HUES48 (cell line): ENCODE measurements around the gene MATK.

Experiments
- H3K27ac ChIP-seq: one replicate; pipeline ENCODE4 v1.7.0; 2013; ENCODE audit warnings: low read depth, low read length, inconsistent platforms
- H3K27me3 ChIP-seq: 2 replicates; pipeline ENCODE4 v1.6.1; 2013; ENCODE audit warnings: mild to moderate bottlenecking, low read length; ENCODE audit not compliant: control insufficient read depth, insufficient read depth
- H3K36me3 ChIP-seq: 2 replicates; pipeline ENCODE4 v1.6.1; 2013; ENCODE audit warnings: low read length; ENCODE audit not compliant: control insufficient read depth, insufficient read depth
- H3K4me1 ChIP-seq: 2 replicates; pipeline ENCODE4 v1.6.1; 2013; ENCODE audit warnings: mild to moderate bottlenecking, low read length; ENCODE audit not compliant: control insufficient read depth, insufficient read depth
- H3K4me3 ChIP-seq: 2 replicates; pipeline ENCODE4 v1.5.1; 2013; ENCODE audit warnings: mild to moderate bottlenecking, low read depth, low read length
- H3K9ac ChIP-seq: 2 replicates; pipeline ENCODE4 v1.6.1; 2013; ENCODE audit warnings: mild to moderate bottlenecking, low read depth, low read length, moderate library complexity
- H3K9me3 ChIP-seq: 2 replicates; pipeline ENCODE4 v1.6.1; 2013; ENCODE audit warnings: low read length; ENCODE audit not compliant: control insufficient read depth, insufficient read depth

The MATK gene

GRCh38 chr19:3803114-3803888 lies 17.1 kb upstream of the MATK start:
- peaks cover 21% of the 10 kb centered on the region for H3K27me3 ChIP-seq
- peaks cover 5% of the 10 kb centered on the region; the same call in 1 of the 2 replicates for H3K4me1 ChIP-seq
- no peak overlapping the region for H3K9ac ChIP-seq
- H3K27ac ChIP-seq, result no peak overlapping the region
- no peaks in the 10 kb centered on the region for H3K36me3 ChIP-seq
- no peak overlapping the region for H3K4me3 ChIP-seq
- H3K9me3 ChIP-seq, result no peaks in the 10 kb centered on the region

DNA sequence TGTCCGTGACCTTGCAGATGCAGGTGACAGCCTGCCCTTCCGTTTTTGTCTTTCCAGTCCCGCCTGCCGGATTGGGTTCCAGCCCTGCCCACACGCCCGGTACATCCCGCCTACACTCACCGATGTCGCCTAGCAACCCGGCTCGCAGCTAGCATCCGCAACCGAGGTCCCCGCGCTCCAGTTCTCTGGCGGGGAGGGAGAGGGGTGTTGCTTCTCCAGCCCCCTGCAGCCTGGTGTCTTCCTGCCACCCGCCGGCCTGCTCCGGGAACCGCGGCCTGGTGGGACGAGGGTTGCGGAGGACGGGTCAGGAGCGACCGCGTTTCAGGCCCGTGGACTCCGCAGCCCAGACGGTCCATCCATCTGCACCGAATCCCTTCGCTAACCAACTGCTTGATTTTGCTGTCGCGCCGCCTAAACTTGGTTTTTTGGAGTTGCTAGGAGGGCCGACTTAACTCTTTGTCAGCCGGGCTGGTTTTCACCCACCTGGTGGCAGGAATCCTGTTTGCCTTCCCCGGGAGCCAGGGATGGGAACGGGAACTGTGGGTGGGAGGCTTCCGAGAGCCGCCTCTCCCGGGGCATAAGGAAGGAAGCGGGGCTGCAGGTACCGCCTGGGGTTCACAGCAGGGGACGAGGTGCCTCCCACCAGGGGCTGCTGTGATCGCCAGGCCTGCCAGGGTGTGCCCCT lies 15.4 kb upstream of the MATK start:
- Histone ChIP-seq H3K27ac (peak overlapping the region; percentile 50), H3K36me3 (no peaks in the 10 kb centered on the region), H3K27me3 (peaks cover 21% of the 10 kb centered on the region), H3K4me3 (peak overlapping the region; percentile 62), H3K9ac (no peak overlapping the region), H3K9me3 (no peaks in the 10 kb centered on the region), H3K4me1 (peaks cover 5% of the 10 kb centered on the region; the same call in 1 of the 2 replicates)

DNA sequence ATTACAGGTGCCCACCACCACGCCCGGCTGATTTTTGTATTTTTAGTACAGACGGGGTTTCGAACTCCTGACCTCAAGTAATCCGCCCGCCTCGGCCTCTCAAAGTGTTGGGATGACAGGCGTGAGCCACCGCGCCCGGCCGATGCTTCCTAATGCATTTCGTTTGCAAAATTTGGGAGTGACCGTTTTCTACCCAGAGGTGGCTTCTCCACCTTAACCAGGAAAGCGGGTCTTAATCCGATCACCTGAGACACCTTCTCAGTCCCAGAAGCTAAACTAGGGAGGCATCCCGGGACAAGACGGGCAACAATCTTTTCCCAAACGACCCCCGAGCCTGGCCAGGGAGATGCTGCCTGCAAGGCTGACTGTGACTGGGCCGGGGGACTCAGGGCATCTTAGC lies 14.8 kb upstream of the MATK start:
- Histone ChIP-seq H3K9me3 (no peaks in the 10 kb centered on the region), H3K27ac (no peak overlapping the region), H3K36me3 (no peaks in the 10 kb centered on the region), H3K27me3 (peaks cover 21% of the 10 kb centered on the region), H3K4me1 (peaks cover 5% of the 10 kb centered on the region; the same call in 1 of the 2 replicates), H3K9ac (no peak overlapping the region), H3K4me3 (peak overlapping the region; percentile 62)

- H3K36me3 ChIP-seq, result no peaks in the 10 kb centered on the region
- peaks cover 21% of the 10 kb centered on the region for H3K27me3 ChIP-seq
- no peaks in the 10 kb centered on the region for H3K9me3 ChIP-seq
- H3K9ac ChIP-seq, result no peak overlapping the region
- no peak overlapping the region for H3K27ac ChIP-seq
- no peak overlapping the region for H3K4me3 ChIP-seq
- H3K4me1 ChIP-seq, result peaks cover 5% of the 10 kb centered on the region; the same call in 1 of the 2 replicates
These were observed 12.0 kb upstream of the MATK start for GRCh38 chr19:3798137-3798536.

DNA sequence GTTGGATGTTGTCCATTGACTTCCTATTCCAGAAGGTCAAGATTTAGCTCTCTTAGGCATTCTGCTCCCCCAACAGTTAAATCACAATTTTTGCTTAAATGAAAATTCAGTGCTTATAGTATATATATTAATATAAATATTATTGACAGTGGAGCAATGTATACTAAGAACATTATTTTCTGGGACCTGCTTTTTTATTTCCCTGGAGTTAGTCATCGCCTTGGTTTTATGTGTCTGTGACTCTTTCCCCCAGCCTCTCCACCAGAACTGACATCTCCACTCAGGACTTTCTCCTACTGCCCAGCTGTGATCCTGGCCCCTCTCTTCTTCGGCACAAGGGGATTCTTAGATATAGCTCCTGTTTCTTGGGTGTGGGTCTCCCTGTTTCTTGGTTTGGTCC lies 10.2 kb upstream of the MATK start:
- Histone ChIP-seq H3K36me3 (no peaks in the 10 kb centered on the region), H3K4me3 (no peak overlapping the region), H3K9ac (no peak overlapping the region), H3K4me1 (no peaks in the 10 kb centered on the region), H3K27me3 (peaks cover 11% of the 10 kb centered on the region), H3K27ac (no peak overlapping the region), H3K9me3 (no peaks in the 10 kb centered on the region)

DNA sequence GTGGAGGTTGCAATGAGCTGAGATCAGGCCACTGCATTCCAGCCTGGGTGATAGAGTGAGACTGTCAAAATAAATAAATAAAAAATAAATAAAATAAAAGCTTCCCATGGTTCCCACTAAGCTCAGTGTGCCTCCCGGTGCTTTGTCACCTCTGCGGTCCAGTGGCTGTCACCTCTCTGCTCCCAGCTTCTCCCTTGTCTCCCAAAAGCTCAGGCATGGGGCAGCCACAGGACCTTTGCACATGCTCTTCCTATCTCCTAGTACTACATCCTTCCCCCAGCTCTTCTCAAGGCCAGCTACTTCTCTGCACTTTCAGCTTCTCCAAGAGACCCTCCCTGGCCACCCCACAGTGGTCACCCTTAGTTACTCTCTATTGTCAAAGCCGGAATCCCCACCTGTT lies 7.6 kb upstream of the MATK start:
- H3K4me1 ChIP-seq, result no peaks in the 10 kb centered on the region
- no peak overlapping the region for H3K4me3 ChIP-seq
- no peaks in the 10 kb centered on the region for H3K27me3 ChIP-seq
- no peaks in the 10 kb centered on the region for H3K9me3 ChIP-seq
- no peak overlapping the region for H3K9ac ChIP-seq
- H3K36me3 ChIP-seq, result no peaks in the 10 kb centered on the region
- no peak overlapping the region for H3K27ac ChIP-seq

- H3K4me3 ChIP-seq, result no peak overlapping the region
- H3K27ac ChIP-seq, result no peak overlapping the region
These were observed 5.9 kb upstream of the MATK start for GRCh38 chr19:3792114-3792513.

DNA sequence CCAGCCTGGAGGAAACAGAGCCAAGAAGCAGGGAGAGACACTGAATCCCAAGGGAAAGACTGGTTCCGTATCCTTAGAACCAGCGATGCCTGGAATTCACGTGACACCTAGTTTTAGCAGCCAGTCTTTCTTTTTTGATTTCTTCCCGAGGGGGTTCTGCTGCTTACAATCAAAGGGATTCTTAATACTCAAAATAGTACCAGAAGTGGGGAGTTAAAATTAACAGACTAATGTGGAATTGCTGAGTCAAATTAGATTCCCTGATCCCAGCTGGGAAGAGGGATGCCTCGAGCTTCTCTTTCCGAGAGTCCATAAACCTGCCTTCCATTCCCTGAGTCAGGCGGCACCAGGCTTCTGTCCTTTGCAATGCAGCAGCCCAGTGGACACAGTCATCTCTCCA lies 4.8 kb upstream of the MATK start:
- Histone ChIP-seq H3K27me3 (no peaks in the 10 kb centered on the region), H3K27ac (no peak overlapping the region), H3K4me3 (no peak overlapping the region), H3K36me3 (no peaks in the 10 kb centered on the region), H3K9me3 (no peaks in the 10 kb centered on the region), H3K9ac (no peak overlapping the region), H3K4me1 (no peaks in the 10 kb centered on the region)

More at GRCh38 chr19:3792114-3792513, 5.9 kb upstream of the MATK start:
- no peaks in the 10 kb centered on the region for H3K4me1 ChIP-seq
- H3K27me3 ChIP-seq, result no peaks in the 10 kb centered on the region
- H3K9me3 ChIP-seq, result no peaks in the 10 kb centered on the region
- H3K36me3 ChIP-seq, result no peaks in the 10 kb centered on the region
- H3K9ac ChIP-seq, result no peak overlapping the region

- Histone ChIP-seq H3K9me3 (no peaks in the 10 kb centered on the region), H3K4me1 (no peaks in the 10 kb centered on the region), H3K27ac (no peak overlapping the region), H3K9ac (no peak overlapping the region), H3K36me3 (no peaks in the 10 kb centered on the region), H3K4me3 (no peak overlapping the region), H3K27me3 (peaks cover 6% of the 10 kb centered on the region; the same call in 1 of the 2 replicates)
These were observed 4.1 kb upstream of the MATK start for GRCh38 chr19:3790209-3790734.

- H3K4me1 ChIP-seq, result 0 out of 2 replicates have a peak, but pooled peaks cover 2% of the 10 kb centered on the region
- H3K27ac ChIP-seq, result no peak overlapping the region
- H3K4me3 ChIP-seq, result no peak overlapping the region
- no peaks in the 10 kb centered on the region for H3K36me3 ChIP-seq
- peaks cover 14% of the 10 kb centered on the region; the same call in 1 of the 2 replicates for H3K27me3 ChIP-seq
- no peak overlapping the region for H3K9ac ChIP-seq
- no peaks in the 10 kb centered on the region for H3K9me3 ChIP-seq
These were observed 3.0 kb upstream of the MATK start for GRCh38 chr19:3788996-3789778.
